GM12892 (cell line): Measurements from ENCODE around the gene DST.

ENCODE experiments used
- DNase-seq: peaks from one replicate; pipeline ENCODE4 v3.0.0; 2011; ENCODE audit not compliant: insufficient read length
- FAIRE-seq: peaks from 2 replicates; lab custom pipeline; 2011; peaks lifted over from hg19 to GRCh38; lab: Jason Lieb, UNC
- POLR2A ChIP-seq: IDR thresholded peaks from 2 replicates; pipeline ENCODE4 v1.6.1; 2011; ENCODE audit warnings: low read depth, low read length, control low read depth
- POLR2AphosphoS5 ChIP-seq: IDR thresholded peaks from 2 replicates; pipeline ENCODE4 v1.6.1; 2011; ENCODE audit warnings: low read depth, low read length, control low read depth
- TAF1 ChIP-seq: IDR thresholded peaks from 2 replicates; pipeline ENCODE4 v1.6.1; 2011; ENCODE audit warnings: low read depth, mild to moderate bottlenecking, control low read depth, low read length, borderline replicate concordance

The DST gene

DNA sequence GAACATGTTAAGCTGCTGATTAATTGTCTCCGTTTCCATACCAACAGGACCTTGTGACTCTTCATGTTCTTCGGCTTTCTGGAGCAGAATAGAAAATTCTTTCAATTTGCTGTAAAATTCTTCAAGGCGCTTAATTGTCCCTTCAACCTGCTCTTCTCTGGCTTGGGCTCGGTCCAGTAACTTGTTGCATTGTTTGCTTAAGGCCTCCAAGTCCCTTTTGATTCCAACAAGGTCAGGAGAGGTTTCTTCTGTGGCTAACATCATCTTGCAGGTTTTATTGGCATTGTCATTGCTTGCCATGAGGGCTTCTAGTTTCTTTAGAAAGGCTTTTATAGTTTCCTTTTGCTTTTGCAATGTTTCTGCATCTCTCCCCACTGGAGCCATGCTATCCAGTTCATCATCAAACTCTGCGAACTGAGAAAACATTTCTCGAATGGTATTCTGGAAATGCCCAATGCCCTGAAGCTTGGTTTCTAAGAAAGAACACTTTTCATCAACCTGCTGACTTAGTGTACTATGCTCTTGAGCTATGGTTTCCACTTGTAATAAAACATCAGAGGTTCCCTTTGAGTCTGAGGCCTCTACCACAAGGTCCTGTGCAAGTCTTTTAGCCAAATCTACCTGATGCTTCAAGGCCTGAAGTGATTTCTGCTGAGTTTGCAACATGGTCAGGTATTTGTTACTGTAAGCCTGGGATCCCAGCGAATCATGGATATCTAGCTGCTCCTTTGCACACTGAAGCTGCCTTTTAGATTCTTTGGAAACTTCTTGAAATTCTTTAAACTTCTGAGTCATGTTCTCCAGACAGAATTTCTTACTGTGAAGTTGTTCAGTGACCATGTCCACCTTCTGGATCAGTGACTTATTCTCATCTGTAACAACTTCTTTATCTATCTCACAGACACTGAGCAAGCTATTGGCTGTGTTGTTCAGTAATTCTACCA is 90.2 kb downstream of the DST start:
- DNase-seq (no peak), FAIRE-seq (no peak)
- no peak for TF ChIP-seq POLR2AphosphoS5
- TF ChIP-seq TAF1: no peak
- no peak for TF ChIP-seq POLR2A

DNA sequence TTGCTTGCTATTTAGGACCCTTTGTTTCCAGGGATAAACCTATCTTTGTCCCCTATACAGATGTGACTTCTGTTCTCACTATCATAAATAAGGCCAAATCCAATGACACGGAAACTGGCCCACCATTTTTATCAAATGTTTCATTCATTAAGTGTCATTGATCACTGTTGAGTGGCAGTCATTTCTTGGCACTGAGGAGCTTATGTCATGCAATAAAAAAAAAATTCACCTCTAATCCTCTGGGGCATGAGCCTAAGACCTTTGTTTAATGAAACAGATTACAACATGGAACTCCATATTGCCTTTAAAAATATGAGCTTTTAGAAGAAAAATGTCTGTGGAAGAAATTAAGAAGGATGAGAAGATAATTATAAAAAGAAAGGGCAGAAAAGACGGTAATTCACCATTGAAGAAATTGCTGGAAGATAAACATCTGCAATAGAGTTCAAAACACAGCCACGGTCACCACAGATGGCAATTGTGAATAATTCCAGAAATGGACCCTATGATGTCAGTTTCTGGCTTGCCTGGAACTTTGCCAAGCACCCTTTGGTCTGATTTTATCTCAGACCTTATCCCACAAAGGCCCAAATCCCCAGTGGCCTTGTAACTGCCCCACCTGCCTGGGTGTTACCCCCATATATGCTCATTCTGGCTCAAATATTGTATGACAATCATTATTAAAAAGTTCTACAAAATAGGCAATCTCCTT is 91.1 kb downstream of the DST start:
- TF ChIP-seq TAF1 (no peak), POLR2AphosphoS5 (no peak), POLR2A (no peak)
- FAIRE-seq: no peak
- DNase-seq: no peak

DNA sequence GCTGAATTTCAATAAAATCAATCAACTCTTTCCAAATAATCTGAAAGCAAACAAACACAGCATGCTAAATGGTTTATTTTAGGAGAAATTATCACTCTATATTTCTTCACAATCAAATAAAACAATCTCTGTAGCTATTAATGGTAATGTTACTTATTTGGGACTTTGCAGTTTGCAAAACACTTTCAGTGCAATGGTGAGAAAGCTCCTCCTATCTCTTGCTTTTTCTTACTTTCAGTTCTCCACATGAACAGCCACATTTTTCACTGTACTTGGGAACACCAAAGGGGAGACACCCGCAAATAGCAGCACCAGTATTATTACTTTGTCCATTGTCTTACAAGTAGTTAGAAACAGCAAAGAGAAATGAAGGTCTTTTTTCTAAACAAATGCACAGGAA is 92.4 kb downstream of the DST start:
- DNase-seq (no peak), FAIRE-seq (peak; percentile 51)
- TF ChIP-seq POLR2AphosphoS5 (no peak), POLR2A (no peak), TAF1 (no peak)

DNA sequence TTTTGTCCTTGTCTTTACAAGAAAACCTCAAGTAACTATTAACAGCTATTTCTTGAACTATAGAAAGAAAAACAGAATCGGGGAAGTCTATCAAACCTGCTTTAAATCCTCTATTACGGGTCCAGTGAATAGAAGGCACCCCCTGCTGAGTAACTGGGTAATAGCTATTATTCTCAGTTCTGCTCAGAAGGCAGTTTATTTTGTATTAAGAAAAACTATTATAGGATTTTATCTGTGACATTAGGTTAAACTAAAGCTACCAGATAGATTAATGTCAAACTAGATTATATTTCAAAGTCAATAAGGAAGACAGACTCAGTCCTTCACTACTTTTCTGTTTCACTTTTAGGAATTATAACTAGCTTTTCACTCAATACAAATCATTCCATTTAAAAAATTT is 93.7 kb downstream of the DST start:
- FAIRE-seq (no peak), DNase-seq (no peak)

DNA sequence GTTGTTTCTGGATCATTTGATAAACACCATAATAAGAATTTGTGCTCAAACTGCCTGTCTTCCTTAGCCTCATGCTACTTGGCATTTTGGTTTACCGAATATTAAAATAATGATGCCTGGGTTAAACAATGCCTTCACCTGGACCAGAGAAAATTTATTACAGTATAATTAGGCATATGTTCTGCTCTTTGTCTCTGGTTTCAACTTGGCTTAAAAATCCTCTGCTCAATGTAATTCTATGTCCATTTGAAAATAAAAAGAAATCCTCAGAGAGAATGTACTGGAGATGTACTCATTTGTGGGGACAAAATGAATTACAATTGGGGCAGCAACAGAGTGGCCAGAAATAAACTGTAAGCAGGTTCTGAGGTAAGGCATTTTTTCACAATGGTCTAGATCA is 95.0 kb downstream of the DST start:
- DNase-seq: no peak
- TF ChIP-seq TAF1 (no peak), POLR2AphosphoS5 (no peak), POLR2A (no peak)
- FAIRE-seq: peak; percentile 72

More for the DNA sequence above, 93.7 kb downstream of the DST start:
- TF ChIP-seq TAF1 (no peak), POLR2AphosphoS5 (no peak), POLR2A (no peak)

DNA sequence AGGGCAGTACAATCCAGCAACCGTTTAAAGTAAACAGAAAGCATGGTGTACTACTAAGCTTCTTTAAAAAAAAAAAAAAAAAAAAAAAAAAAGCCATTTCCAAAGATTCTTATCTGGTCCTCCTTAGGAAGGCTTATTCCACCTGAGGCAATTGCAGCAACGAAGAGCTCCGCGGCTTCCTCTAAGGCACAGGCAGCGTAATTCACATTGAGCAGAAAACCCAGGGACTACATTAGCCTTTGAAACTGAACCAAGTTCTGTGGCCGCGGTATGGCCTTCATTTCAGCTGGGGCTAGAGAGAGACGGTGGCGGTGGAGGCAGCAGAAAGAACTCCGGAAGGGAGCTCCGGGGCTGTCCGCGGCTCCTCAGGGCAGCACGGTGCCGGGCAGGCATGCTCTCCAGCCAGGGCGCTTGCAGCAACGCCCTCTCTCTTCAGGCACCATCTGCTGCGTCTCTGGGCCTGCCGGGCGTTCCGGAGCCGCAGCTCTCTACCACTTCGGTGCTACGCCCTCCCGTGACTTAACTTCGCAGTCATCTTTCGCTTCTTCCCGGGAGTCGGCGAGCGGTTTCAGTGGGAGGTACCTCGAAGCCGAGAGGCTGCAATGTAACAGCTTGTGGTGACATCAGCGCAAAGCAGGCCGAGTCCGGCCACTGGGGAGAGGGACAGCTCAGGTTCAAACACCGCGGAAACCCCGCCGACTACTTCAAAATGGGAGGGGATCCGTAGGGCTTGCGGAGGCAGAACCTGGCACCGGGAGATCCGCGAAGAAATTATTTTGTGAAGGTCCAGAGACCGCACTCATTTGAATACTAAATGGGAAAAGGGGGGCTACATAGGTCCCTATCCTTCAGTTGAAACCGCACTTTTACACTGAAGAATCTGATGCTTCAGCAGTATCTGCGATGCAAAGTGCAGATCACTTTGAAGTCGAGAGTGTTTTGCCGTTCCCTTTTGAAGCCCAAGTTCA is 100.0 kb downstream of the DST start:
- DNase-seq (peak; percentile 31), FAIRE-seq (peak; percentile 99)
- peak; percentile 65; the same call in 1 of the 2 replicates for TF ChIP-seq TAF1
- TF ChIP-seq POLR2AphosphoS5: peak; percentile 68
- TF ChIP-seq POLR2A: peak; percentile 84

DNA sequence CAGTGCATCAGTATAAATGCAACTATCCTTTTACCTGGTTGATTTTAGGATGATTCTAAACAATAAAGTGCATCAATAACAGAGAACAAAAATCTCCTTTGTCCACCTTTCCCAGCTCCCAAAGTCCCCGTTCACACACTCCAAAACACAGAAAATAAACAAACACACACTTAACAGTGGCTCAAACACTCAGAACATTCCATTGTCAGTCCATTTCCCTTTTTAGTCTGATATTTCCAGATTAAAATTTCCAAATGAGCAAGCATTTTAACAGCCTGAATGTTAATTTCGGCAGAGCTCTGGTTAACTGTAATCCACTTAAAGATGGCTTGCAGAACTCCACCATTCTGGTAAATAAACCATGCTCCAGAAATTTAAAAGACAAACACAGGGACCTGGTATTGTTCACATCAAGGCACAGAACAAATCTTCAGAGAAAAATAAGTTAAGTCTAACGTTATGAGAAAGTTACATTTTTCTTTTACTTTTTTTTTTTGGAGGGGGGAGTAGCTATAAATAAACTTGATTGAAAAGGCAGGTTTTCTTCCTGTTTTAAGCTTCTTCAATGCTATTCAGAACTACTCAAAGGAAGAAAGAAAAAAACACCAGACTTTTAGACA is 100.8 kb downstream of the DST start:
- TF ChIP-seq POLR2AphosphoS5 (no peak), POLR2A (no peak), TAF1 (no peak)
- FAIRE-seq (peak; percentile 77), DNase-seq (no peak)

DNA sequence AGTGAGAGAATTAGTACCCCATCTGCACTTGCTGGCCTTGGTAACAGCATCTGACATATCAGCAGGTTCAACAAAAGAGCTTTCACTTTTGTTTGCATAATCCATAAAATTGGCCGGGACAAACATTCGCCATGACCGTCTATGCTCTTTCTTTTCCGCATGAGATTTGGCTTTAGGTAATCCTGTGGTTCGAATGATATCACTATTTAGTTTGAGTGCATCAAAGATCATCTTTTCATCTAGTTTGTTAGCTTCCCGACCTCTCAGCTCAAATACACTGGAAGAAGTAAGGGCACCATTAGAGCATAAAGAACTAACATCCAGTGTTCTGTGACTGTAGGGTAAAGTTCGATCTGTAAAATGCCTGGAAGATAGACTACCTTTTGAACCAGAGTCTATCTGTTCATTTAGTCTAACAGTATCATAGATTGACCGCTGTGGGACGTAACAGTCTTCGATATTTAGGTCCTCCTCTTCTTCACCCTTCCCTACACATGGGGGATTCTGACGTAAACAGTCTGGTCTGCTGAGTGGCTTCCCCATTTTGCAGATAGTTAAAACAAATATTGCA is 101.6 kb downstream of the DST start:
- DNase-seq (no peak), FAIRE-seq (peak; percentile 50)
- no peak for TF ChIP-seq POLR2A
- TF ChIP-seq POLR2AphosphoS5: no peak
- no peak for TF ChIP-seq TAF1

DNA sequence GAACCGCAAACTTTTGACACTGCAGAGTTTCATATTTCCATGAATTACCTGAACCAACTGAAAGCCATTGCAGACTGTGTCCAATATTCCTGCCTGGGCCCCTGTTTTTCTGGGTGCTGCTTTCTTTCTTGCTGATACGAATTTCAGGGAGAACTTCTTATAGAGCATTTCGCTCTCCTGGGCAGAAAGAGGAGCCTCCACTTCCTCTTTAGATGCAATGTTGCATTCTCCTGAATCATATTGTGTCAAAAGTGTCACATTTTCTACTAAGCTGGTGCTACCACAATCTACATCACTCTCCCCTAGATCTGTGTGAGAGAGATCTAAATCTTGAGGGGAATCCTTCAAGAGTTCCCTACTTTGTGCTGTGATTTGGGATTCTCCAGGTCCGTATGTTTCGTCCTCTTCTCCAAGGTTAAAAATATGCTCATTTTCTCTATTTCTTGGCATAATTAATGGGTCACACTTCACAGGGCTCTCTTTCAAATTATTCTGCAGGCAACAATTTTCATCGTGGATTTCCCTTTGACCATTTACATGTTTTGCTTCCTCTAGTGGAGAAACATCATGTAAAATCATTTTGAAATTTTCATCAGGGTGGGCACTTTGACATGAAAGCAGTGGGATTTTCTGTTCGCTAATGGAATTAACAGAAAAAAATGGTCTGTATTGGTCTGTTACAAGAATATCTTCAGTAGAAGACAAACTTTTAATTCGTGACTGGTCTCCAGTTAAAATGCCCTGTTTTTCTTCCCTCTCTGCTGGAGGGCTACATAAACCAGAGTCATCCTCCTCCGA is 102.3 kb downstream of the DST start:
- FAIRE-seq (peak; percentile 48), DNase-seq (no peak)
- TF ChIP-seq TAF1: no peak
- no peak for TF ChIP-seq POLR2AphosphoS5
- no peak for TF ChIP-seq POLR2A

DNA sequence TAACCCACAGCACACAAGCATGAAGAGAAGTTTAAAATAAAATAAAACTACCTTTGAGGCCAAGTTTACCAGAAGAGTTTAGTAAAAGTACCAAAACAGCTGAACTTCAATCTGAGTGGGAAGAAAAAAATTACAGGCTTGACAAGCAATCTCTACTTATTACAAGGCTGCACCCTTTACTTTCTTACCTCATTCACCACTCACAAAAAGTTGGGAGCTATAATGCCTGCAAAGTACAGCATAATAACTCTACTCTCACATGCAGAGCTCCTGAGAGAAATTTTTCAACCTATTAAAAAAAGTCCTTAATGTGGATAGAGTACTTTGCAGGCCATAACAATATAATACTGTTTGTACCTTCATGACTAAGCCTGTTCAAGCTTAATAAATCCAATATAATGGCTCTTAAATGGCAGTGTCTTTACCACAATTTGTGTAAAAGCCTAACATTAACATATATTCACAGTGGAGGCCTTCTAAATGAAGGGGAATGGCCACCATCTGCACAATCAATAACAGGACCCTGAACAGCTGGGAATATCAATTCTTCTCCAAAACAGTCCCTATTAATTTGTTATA is 103.1 kb downstream of the DST start:
- peak; percentile 58 for FAIRE-seq

More for the DNA sequence above, 103.1 kb downstream of the DST start:
- DNase-seq: no peak
- TF ChIP-seq POLR2AphosphoS5 (no peak), POLR2A (no peak), TAF1 (no peak)
